Stimulated activated CD4-positive, alpha-beta T cell treated with anti-CD3 and anti-CD28 coated beads, TNF-alpha, amount 100 ng/mL, for 4 hours (primary cell): ENCODE data around the gene ME1.
"Not testable (repeated sequence)": the region's sequence is repeated elsewhere in the genome, so short reads cannot be mapped to it uniquely, and the experiment has no call there.

Experiments used
- DNase-seq, 3 experiments: peaks; one replicate each; pipeline ENCODE4 v3.0.0-alpha.2; 2020; ENCODE audit warnings: low read depth in 3 of 3

The ME1 gene

GRCh38 chr6:83354747-83355146 is 76.1 kb downstream of the ME1 start:
- DNase-seq = no peak

- no peak for DNase-seq
Measured at GRCh38 chr6:83352424-83353061, 78.3 kb downstream of the ME1 start.

GRCh38 chr6:83343121-83343520 is 87.7 kb downstream of the ME1 start:
- DNase-seq = no peak

GRCh38 chr6:83341765-83342164 is 89.1 kb downstream of the ME1 start:
- DNase-seq = no peak

GRCh38 chr6:83333916-83334315 is 96.9 kb downstream of the ME1 start:
- not testable (repeated sequence) for DNase-seq

- no peak for DNase-seq
Measured at GRCh38 chr6:83333500-83333899, 97.4 kb downstream of the ME1 start.

- no peak for DNase-seq
Measured at GRCh38 chr6:83314693-83315092, 116.2 kb downstream of the ME1 start.

GRCh38 chr6:83313882-83314281 is 117.0 kb downstream of the ME1 start:
- no peak for DNase-seq

GRCh38 chr6:83311231-83311630 is 119.6 kb downstream of the ME1 start:
- no peak for DNase-seq

GRCh38 chr6:83310046-83310445 is 120.8 kb downstream of the ME1 start:
- no peak for DNase-seq

- DNase-seq = no peak
Measured at GRCh38 chr6:83309344-83309743, 121.5 kb downstream of the ME1 start.

GRCh38 chr6:83308833-83309232 is 122.0 kb downstream of the ME1 start:
- no peak for DNase-seq

GRCh38 chr6:83307849-83308248 is 123.0 kb downstream of the ME1 start:
- no peak for DNase-seq

- DNase-seq = no peak
Measured at GRCh38 chr6:83303426-83303825, 127.4 kb downstream of the ME1 start.

- DNase-seq = no peak
Measured at GRCh38 chr6:83294676-83295075, 136.2 kb downstream of the ME1 start.

- no peak for DNase-seq
Measured at GRCh38 chr6:83292900-83293843, 137.7 kb downstream of the ME1 start.

- DNase-seq = not testable (repeated sequence)
Measured at GRCh38 chr6:83287298-83287697, 143.6 kb downstream of the ME1 start.

GRCh38 chr6:83285917-83286316 is 144.9 kb downstream of the ME1 start:
- no peak for DNase-seq

- DNase-seq = no peak
Measured at GRCh38 chr6:83273596-83273995, 157.3 kb downstream of the ME1 start.

GRCh38 chr6:83270971-83271719 is 159.7 kb downstream of the ME1 start:
- no peak for DNase-seq

- DNase-seq = no peak
Measured at GRCh38 chr6:83265384-83265783, 165.5 kb downstream of the ME1 start.

GRCh38 chr6:83260577-83260976 is 170.3 kb downstream of the ME1 start:
- DNase-seq = no peak
